ENCODE data around the gene TAF11L2.
"Not testable (repeated sequence)": the region's sequence is repeated elsewhere in the genome, so short reads cannot be mapped to it uniquely, and the experiment has no call there.

TAF11L2 gene

GRCh38 chr5:17528369-17528768 is 30.3 kb downstream of the TAF11L2 start, which contains the start of gene TAF11L6:
Gene TAF11L6, plus strand, starts transcription at chr5:17528669.
- not testable (repeated sequence) for H3K9me3 ChIP-seq (ENCODE audit: control insufficient read depth in 1 of 2, low read length in 2 of 2); H3K4me3 ChIP-seq (ENCODE audit: low read depth in 1 of 2, low read length in 2 of 2); H3K36me3 ChIP-seq (ENCODE audit: control insufficient read depth in 1 of 2, insufficient read depth in 2 of 2, low read length in 2 of 2); H3K4me1 ChIP-seq (ENCODE audit: control insufficient read depth in 1 of 2, insufficient read depth in 2 of 2, low read length in 2 of 2); H3K27ac ChIP-seq (ENCODE audit: low read length); H3K27me3 ChIP-seq (ENCODE audit: low read depth, low read length)

All from muscle layer of duodenum (tissue), 2 donors.